ENCODE results near the gene NTSR1.

NTSR1 gene

GRCh38 chr20:62806383-62807050, 97.9 kb downstream of the NTSR1 start:
- no peak for DNase-seq

GRCh38 chr20:62807444-62808210, 99.0 kb downstream of the NTSR1 start:
- no peak for DNase-seq

GRCh38 chr20:62808211-62808865, 99.7 kb downstream of the NTSR1 start:
- DNase-seq, result peak; percentile 78

GRCh38 chr20:62809530-62810428, 101.1 kb downstream of the NTSR1 start:
- no peak for DNase-seq

- DNase-seq, result no peak
Measured at GRCh38 chr20:62811320-62811719, 102.7 kb downstream of the NTSR1 start.

GRCh38 chr20:62811720-62812119, 103.1 kb downstream of the NTSR1 start:
- DNase-seq, result no peak
